ENCODE measurements around the gene NKX2-3. TPM values are rescaled to one million over a fixed set of nuclear protein-coding genes. Genes with fewer than 3 reads are reported as not detected.

NKX2-3 gene
- total RNA-seq, 1 donor from 2014 or later = 0.82 TPM

DNA sequence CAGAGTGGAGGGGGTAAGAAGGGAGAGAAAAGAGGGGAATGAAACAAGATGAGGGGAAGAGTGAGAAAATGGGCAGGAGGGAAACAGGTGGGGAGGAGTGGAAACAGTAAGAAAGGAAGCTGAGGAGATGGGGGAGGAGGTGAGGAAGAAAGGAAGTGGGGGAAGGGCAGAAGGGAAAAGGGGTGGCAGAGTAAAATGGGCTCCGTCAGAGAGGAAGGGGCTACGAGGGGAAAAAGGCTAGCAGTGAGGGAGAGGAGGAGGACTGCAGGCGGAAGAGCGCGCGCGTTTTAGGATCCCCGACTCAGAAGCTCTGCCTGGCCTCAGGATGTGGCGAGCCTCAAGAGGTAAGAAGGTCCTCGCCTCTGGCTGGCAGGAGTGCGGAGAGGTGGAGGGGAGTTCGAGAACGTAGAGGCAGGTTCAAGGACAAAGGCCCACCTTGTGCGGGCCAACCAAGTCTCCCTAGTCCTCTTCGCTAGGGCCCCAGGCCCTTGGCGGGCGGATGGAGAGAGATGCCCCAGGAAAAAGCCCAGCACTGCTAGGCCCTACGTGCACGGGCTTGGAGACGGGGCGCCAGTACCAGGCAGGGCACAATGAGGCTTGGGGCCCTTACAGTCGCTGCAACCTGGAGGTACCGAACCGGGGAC lies 5.8 kb upstream of the NKX2-3 start:
- H3K27me3 Mint-ChIP-seq (ENCODE audit: unreplicated experiment) = peaks cover 9% of the 10 kb centered on the region
- no peak for DNase-seq (ENCODE audit: low spot score)
- H3K4me1 Mint-ChIP-seq (ENCODE audit: unreplicated experiment) = peaks cover 71% of the 10 kb centered on the region
- peaks cover 8% of the 10 kb centered on the region for H3K36me3 Mint-ChIP-seq (ENCODE audit: low read depth, unreplicated experiment)
- no peak overlapping the region for H3K4me3 Mint-ChIP-seq (ENCODE audit: unreplicated experiment)
- H3K9me3 Mint-ChIP-seq (ENCODE audit: unreplicated experiment) = no peaks in the 10 kb centered on the region
- peak overlapping the region; percentile 24 for H3K27ac Mint-ChIP-seq (ENCODE audit: unreplicated experiment)
- TF ChIP-seq, protein P1, sequence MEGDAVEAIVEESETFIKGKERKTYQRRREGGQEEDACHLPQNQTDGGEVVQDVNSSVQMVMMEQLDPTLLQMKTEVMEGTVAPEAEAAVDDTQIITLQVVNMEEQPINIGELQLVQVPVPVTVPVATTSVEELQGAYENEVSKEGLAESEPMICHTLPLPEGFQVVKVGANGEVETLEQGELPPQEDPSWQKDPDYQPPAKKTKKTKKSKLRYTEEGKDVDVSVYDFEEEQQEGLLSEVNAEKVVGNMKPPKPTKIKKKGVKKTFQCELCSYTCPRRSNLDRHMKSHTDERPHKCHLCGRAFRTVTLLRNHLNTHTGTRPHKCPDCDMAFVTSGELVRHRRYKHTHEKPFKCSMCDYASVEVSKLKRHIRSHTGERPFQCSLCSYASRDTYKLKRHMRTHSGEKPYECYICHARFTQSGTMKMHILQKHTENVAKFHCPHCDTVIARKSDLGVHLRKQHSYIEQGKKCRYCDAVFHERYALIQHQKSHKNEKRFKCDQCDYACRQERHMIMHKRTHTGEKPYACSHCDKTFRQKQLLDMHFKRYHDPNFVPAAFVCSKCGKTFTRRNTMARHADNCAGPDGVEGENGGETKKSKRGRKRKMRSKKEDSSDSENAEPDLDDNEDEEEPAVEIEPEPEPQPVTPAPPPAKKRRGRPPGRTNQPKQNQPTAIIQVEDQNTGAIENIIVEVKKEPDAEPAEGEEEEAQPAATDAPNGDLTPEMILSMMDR (IDR thresholded peaks at IDR 0.05; ENCODE audit: unreplicated experiment) = no peak

- peaks cover 8% of the 10 kb centered on the region for H3K36me3 Mint-ChIP-seq (ENCODE audit: low read depth, unreplicated experiment)
- no peaks in the 10 kb centered on the region for H3K9me3 Mint-ChIP-seq (ENCODE audit: unreplicated experiment)
- H3K27ac Mint-ChIP-seq (ENCODE audit: unreplicated experiment) = peak overlapping the region; percentile 48
- H3K4me1 Mint-ChIP-seq (ENCODE audit: unreplicated experiment) = peaks cover 70% of the 10 kb centered on the region
- TF ChIP-seq, protein P1 (IDR thresholded peaks at IDR 0.05; ENCODE audit: unreplicated experiment) = no peak
- H3K27me3 Mint-ChIP-seq (ENCODE audit: unreplicated experiment) = peaks cover 13% of the 10 kb centered on the region
- H3K4me3 Mint-ChIP-seq (ENCODE audit: unreplicated experiment) = peak overlapping the region; percentile 65
- no peak for DNase-seq (ENCODE audit: low spot score)
Measured at GRCh38 chr10:99527526-99528493, 4.9 kb upstream of the NKX2-3 start.

DNA sequence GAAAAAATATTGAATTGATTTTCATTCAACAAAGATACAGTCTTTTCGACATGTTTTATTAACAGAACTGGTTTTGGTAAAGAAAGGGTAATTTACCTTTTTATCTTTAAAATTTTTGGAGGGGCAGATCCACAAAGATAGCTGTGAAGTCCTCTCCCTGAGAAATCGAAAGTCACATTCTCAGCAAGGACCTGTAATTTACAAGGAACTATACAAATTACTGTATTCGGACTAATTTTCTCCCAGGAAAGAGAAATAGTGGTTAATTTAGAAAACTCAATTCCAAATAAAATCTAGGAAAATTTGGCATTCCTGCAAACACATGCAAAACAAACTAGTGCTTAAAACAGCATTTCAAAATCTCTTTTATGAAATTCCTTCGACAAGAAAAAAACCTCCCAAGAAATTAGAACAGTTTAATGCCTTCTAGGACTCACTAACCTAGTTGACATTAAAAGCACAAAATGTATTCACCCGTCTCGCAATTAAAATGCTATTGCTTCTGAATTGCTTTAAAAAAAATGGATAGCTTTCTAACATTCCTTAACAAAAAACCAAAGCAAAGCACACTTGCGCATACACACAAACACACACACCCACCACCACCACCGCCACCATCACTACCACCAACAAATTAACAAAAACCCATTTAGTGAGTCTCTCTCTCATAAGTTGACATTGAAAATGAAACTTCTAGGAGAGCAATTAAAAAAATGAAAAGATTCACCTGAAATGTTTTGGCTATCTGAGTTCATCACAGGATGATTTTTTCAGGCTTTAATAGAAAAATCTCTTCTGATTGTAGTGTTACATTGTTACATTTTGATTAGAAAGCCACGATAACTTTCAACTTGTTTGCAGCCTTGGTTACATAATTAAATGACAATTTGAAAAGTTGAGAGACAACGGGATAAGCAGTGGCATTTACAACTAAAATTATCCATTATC lies 4.0 kb upstream of the NKX2-3 start:
- Mint-ChIP-seq H3K27me3 (ENCODE audit: unreplicated experiment) (peaks cover 21% of the 10 kb centered on the region), H3K36me3 (ENCODE audit: low read depth, unreplicated experiment) (peaks cover 8% of the 10 kb centered on the region), H3K4me1 (ENCODE audit: unreplicated experiment) (peaks cover 68% of the 10 kb centered on the region), H3K4me3 (ENCODE audit: unreplicated experiment) (peak overlapping the region; percentile 65), H3K27ac (ENCODE audit: unreplicated experiment) (no peak overlapping the region), H3K9me3 (ENCODE audit: unreplicated experiment) (no peaks in the 10 kb centered on the region)
- TF ChIP-seq, protein P1 (IDR thresholded peaks at IDR 0.05; ENCODE audit: unreplicated experiment) = no peak
- DNase-seq (ENCODE audit: low spot score) = no peak

- Mint-ChIP-seq H3K27me3 (ENCODE audit: unreplicated experiment) (peaks cover 30% of the 10 kb centered on the region), H3K4me1 (ENCODE audit: unreplicated experiment) (peaks cover 68% of the 10 kb centered on the region), H3K4me3 (ENCODE audit: unreplicated experiment) (peak overlapping the region; percentile 65), H3K9me3 (ENCODE audit: unreplicated experiment) (no peaks in the 10 kb centered on the region), H3K36me3 (ENCODE audit: low read depth, unreplicated experiment) (peaks cover 2% of the 10 kb centered on the region), H3K27ac (ENCODE audit: unreplicated experiment) (peak overlapping the region; percentile 75)
- TF ChIP-seq, protein P1 (IDR thresholded peaks at IDR 0.05; ENCODE audit: unreplicated experiment) = no peak
- no peak for DNase-seq (ENCODE audit: low spot score)
Measured at GRCh38 chr10:99529591-99530107, 3.1 kb upstream of the NKX2-3 start.
